ENCODE measurements around the gene SYNJ2. TPM values are rescaled to one million over a fixed set of nuclear protein-coding genes. Genes with fewer than 3 reads are reported as not detected.

The SYNJ2 gene
- polyA plus RNA-seq, 1 experiment: 40.8 TPM

GRCh38 chr6:158083455-158084325, 102.0 kb downstream of the SYNJ2 start:
- Histone ChIP-seq H3K9me3 (ENCODE audit: control insufficient read depth, insufficient read depth, low read length) (no peaks in the 10 kb centered on the region), H3K4me3 (ENCODE audit: low read depth, low read length) (no peak overlapping the region), H3K27ac (ENCODE audit: low read depth, low read length) (peak overlapping the region; percentile 21), H3K27me3 (ENCODE audit: control insufficient read depth, insufficient read depth, low read length) (no peaks in the 10 kb centered on the region)
- CTCF ChIA-PET: interaction anchor here (1.1 to 4.4 kb wide), 2 partner anchors 11 to 25 kb away, joined by 3 to 18 read pairs; no protein-coding TSS in a partner anchor
- POLR2A ChIA-PET: no interaction called here
- TF ChIP-seq, protein P1, sequence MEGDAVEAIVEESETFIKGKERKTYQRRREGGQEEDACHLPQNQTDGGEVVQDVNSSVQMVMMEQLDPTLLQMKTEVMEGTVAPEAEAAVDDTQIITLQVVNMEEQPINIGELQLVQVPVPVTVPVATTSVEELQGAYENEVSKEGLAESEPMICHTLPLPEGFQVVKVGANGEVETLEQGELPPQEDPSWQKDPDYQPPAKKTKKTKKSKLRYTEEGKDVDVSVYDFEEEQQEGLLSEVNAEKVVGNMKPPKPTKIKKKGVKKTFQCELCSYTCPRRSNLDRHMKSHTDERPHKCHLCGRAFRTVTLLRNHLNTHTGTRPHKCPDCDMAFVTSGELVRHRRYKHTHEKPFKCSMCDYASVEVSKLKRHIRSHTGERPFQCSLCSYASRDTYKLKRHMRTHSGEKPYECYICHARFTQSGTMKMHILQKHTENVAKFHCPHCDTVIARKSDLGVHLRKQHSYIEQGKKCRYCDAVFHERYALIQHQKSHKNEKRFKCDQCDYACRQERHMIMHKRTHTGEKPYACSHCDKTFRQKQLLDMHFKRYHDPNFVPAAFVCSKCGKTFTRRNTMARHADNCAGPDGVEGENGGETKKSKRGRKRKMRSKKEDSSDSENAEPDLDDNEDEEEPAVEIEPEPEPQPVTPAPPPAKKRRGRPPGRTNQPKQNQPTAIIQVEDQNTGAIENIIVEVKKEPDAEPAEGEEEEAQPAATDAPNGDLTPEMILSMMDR (IDR thresholded peaks at IDR 0.05; ENCODE audit: low read depth, low read length): no peak
- no peak for DNase-seq (ENCODE audit: low read depth, low spot score)

- peak overlapping the region; percentile 57 for H3K27ac ChIP-seq (ENCODE audit: low read depth, low read length)
- no peaks in the 10 kb centered on the region for H3K9me3 ChIP-seq (ENCODE audit: control insufficient read depth, insufficient read depth, low read length)
- POLR2A ChIA-PET: interaction anchor here (0.6 kb wide), 1 partner anchor 27 kb away, joined by 4 read pairs; no protein-coding TSS in a partner anchor
- CTCF ChIA-PET: interaction anchor here (0.6 to 3.4 kb wide), 2 partner anchors 13 to 68 kb away, joined by 7 to 23 read pairs; no protein-coding TSS in a partner anchor
- no peak overlapping the region for H3K4me3 ChIP-seq (ENCODE audit: low read depth, low read length)
- TF ChIP-seq, protein P1 (IDR thresholded peaks at IDR 0.05; ENCODE audit: low read depth, low read length): no peak
- DNase-seq (ENCODE audit: low read depth, low spot score): no peak
- no peaks in the 10 kb centered on the region for H3K27me3 ChIP-seq (ENCODE audit: control insufficient read depth, insufficient read depth, low read length)
Observed at GRCh38 chr6:158085261-158086053, 103.8 kb downstream of the SYNJ2 start.

DNA sequence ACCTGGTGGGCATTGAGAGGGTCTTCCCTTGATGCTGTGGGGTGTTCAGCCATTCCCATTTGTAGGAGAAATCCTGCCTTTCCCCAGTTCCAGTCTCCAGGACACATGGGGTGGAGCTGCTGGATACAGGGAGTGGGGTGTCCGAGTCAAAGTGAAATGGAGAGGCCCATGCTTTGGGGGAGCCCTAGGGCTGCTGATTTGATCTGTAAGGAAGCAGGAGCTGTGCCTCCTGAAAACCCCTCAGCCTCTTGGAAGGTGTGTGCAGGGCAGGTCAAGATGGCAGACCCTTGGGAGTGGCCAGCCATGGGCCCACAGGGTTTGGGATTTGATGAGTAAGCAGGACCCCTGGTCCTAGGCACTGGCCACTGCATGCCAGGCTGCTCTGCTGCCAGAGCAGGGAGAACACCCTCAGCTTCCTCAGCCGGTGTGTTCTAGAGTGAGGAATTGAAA, 104.4 kb downstream of the SYNJ2 start:
- H3K27ac ChIP-seq (ENCODE audit: low read depth, low read length): peak overlapping the region; percentile 57
- no peak overlapping the region for H3K4me3 ChIP-seq (ENCODE audit: low read depth, low read length)
- TF ChIP-seq, protein P1 (IDR thresholded peaks at IDR 0.05; ENCODE audit: low read depth, low read length): no peak
- ChIA-PET CTCF (interaction anchor here (0.6 to 3.4 kb wide), 2 partner anchors 14 to 93 kb away, joined by 6 to 23 read pairs; no protein-coding TSS in a partner anchor), POLR2A (interaction anchor here (0.6 kb wide), 1 partner anchor 28 kb away, joined by 4 read pairs; no protein-coding TSS in a partner anchor)
- no peaks in the 10 kb centered on the region for H3K9me3 ChIP-seq (ENCODE audit: control insufficient read depth, insufficient read depth, low read length)
- DNase-seq (ENCODE audit: low read depth, low spot score): no peak
- H3K27me3 ChIP-seq (ENCODE audit: control insufficient read depth, insufficient read depth, low read length): no peaks in the 10 kb centered on the region

GRCh38 chr6:158086504-158087223, 105.0 kb downstream of the SYNJ2 start:
- TF ChIP-seq, protein P1 (IDR thresholded peaks at IDR 0.05; ENCODE audit: low read depth, low read length): no peak
- no peak overlapping the region for H3K4me3 ChIP-seq (ENCODE audit: low read depth, low read length)
- peak overlapping the region; percentile 11 for H3K27ac ChIP-seq (ENCODE audit: low read depth, low read length)
- H3K9me3 ChIP-seq (ENCODE audit: control insufficient read depth, insufficient read depth, low read length): no peaks in the 10 kb centered on the region
- POLR2A ChIA-PET: interaction anchor here (0.6 kb wide), 2 partner anchors 47 to 124 kb away, joined by 4 read pairs; no protein-coding TSS in a partner anchor
- H3K27me3 ChIP-seq (ENCODE audit: control insufficient read depth, insufficient read depth, low read length): no peaks in the 10 kb centered on the region
- CTCF ChIA-PET: interaction anchor here (0.6 to 3.4 kb wide), 2 partner anchors 14 to 93 kb away, joined by 6 to 23 read pairs; no protein-coding TSS in a partner anchor
- DNase-seq (ENCODE audit: low read depth, low spot score): peak; percentile 36

All from AG04450 (cell line).